Measurements from ENCODE around the gene QSOX2.

Gene QSOX2

DNA sequence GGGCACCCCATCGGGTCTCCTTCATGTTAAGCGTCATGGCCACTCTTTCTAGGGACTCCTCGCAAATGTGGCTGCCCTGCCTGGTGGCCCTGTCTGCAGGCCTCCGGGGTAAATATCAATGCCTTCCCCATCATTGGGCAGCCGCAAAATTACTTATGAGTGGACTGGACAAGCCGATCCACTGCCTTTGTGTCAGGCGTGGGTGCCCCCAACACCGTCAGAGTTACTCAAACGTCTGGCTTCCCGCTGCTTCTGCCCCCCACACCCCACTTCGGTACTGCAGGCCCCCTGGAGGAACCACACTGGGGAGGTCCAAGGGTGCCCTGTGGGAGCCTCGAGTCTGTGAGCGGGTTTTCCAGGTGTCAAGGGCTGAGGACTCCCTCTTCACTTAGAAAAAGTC is 44.4 kb downstream of the QSOX2 start:
- no peak for DNase-seq (ENCODE audit: low read depth in 1 of 2, low spot score in 1 of 2)
- TF ChIP-seq JUND (IDR thresholded peaks at IDR 0.05; ENCODE audit: low read depth): no peak
- in situ Hi-C loops (cut with HindIII; ENCODE audit: low pct_unique_long_range_greater_than_20kb, low sequenced_read_pairs): no loop called here

DNA sequence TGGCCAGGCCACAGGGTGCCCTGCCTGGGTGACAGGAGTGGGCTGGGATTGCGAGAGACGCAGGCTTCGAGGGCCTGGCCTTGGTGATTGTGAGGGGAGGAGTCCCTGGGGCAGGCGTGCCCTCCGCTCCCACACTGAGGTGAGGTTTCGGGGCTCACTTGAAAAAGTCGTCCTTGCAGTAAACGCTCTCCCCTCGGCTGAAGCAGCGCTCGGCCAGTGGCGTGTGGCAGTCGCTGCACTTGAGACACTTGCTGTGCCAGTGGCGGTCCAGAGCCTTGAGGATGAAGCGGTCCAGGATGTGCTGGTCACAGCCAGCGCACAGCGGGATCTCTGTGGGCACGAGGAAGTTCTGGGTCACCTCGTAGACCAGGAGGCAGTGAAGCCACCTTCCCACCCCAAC is 45.2 kb downstream of the QSOX2 start:
- no peak for TF ChIP-seq JUND (IDR thresholded peaks at IDR 0.05; ENCODE audit: low read depth)
- DNase-seq (ENCODE audit: low read depth in 1 of 2, low spot score in 1 of 2): no peak
- in situ Hi-C loops (cut with HindIII; ENCODE audit: low pct_unique_long_range_greater_than_20kb, low sequenced_read_pairs): no loop called here

DNA sequence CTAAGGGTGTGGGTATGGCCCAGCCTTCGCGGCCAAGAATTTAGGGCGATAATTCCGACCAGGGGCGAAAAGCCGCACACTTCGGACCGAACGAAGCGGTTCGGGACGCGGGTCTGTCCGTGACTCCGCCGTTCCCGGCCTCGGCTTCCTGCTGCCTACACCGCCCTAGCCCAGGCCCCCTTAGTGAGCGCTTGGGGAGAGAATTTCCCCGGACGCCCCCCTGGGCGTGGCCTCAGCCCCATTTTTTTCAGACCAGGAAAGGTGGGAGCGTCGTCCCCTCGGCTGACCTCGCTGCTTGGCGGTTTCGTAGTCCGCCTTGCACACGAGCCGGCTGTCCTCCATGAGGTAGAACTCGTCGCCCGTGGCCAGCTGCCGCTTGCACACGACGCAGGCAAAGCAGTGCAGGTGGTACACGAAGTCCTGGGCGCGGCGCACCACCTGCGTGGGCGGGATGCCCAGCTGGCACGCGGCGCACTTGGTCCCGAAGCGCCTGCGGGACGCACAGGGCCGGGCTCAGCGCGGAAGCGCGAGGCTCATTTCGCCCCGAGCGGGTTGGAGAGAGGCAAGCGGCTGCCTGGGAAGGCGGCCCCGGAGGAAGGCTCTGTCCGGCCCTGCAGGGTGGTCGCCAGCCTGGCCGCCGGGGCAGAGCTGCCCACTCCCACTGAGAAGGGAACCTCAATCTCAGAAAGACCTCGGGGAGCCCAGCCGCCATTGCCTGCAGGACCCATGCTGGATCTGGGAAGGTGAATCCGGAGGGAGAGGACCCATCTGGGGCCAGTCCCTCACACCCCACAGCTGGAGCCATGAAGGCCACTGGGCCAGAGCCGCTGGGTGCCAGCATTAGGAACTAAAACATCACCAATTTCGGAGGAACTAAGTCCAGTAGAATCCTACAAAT is 46.0 kb downstream of the QSOX2 start:
- no peak for TF ChIP-seq JUND (IDR thresholded peaks at IDR 0.05; ENCODE audit: low read depth)
- DNase-seq (ENCODE audit: low read depth in 1 of 2, low spot score in 1 of 2): no peak
- in situ Hi-C loops (cut with HindIII; ENCODE audit: low pct_unique_long_range_greater_than_20kb, low sequenced_read_pairs): no loop called here

DNA sequence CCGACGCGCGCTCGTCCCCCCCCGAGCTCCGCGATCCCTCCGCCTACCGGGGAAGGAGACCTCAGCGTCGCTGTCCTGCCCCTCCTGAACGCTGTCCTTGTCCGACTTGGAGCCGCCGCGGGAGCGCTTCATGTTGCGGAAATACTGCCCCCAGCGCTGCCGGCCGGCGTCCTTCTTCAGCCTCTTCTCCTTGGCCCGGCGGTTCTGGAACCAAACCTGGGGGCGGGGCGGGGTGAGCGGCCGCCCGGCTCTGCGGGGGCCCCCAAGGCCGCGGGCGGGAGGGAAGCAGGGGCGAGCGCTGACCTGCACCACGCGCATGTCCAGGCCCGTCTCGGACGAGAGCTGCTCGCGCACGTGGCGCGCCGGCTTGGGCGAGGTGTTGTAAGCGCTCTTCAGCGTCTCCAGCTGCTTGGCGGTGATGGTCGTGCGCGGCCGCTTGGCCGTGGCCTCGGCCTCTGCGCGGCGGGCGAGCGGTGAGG is 47.0 kb downstream of the QSOX2 start:
- no peak for TF ChIP-seq JUND (IDR thresholded peaks at IDR 0.05; ENCODE audit: low read depth)
- in situ Hi-C loops (cut with HindIII; ENCODE audit: low pct_unique_long_range_greater_than_20kb, low sequenced_read_pairs): no loop called here
- no peak for DNase-seq (ENCODE audit: low read depth in 1 of 2, low spot score in 1 of 2)

DNA sequence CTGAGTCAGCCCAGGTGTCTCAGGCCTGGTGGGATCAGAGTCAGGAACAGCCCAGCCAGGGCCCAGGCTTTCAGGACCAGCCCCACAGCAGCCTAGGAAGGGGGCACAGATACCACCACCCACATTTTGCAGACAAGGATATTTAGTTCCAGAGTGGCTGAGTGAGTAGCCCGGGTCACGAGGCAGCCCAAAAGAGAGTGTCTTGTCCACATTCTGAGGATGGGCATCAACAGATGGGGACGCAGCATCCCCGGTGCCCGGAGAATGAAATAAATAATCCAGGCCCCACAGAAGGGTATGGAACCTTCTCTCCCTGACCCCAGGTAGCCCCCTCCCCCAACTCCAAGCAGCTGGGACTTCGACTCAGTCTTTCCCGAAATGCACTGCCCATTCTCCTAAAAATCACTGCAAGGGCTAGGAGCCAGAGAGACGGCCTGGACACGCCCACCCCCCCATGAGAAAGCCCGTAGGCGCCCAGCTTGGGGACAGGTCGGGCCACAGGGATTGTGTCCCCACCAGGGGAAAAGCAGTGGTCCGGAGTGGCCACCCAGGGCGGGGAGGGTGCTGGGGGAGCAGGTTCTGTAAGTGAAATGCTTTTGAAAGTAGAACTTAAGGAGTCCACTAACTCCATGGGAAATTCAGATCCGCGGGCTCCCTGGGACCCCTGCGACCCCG is 47.5 kb downstream of the QSOX2 start:
- in situ Hi-C loops (cut with HindIII; ENCODE audit: low pct_unique_long_range_greater_than_20kb, low sequenced_read_pairs): no loop called here
- DNase-seq (ENCODE audit: low read depth in 1 of 2, low spot score in 1 of 2): no peak
- no peak for TF ChIP-seq JUND (IDR thresholded peaks at IDR 0.05; ENCODE audit: low read depth)

DNA sequence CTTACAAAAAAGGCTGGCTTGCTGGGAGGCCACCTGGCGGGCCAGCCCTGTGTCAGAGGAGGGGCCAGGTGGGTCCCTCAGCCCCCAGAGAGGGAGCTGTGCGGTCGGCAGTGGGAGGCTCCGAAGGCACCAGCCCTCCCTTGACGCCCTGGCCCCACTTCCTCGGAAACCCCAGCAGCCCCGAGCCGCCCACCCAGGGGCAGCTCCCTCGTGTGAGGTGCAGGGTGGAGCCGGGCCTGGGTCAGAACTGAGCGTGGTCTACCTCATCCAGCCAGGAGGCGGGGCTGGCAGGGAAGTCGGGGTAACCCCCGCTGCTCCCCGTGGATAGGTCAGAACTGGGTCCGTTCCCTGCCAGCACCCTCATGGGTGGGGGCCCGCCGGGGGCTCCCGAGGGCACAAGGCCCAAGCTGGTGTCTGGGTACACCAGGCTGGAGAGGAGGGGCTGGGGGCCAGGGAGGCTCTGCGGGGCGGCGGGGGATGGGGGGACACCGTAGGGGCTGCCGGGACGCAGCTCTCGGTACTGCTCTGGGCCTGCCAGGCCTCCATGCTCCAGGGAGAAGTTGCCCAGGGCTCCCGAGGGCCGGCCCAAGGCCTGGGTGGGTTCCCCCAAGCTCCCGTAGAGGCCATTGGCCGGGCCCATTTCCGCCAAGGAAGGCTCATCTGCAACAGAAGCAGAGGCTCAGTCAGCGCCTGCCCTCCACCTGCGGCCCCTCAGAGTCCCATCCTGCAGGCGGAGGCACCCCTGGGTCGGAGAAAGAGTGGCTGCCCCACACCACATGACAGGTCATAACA is 48.3 kb downstream of the QSOX2 start:
- TF ChIP-seq JUND (IDR thresholded peaks at IDR 0.05; ENCODE audit: low read depth): no peak
- no peak for DNase-seq (ENCODE audit: low read depth in 1 of 2, low spot score in 1 of 2)
- in situ Hi-C loops (cut with HindIII; ENCODE audit: low pct_unique_long_range_greater_than_20kb, low sequenced_read_pairs): no loop called here

DNA sequence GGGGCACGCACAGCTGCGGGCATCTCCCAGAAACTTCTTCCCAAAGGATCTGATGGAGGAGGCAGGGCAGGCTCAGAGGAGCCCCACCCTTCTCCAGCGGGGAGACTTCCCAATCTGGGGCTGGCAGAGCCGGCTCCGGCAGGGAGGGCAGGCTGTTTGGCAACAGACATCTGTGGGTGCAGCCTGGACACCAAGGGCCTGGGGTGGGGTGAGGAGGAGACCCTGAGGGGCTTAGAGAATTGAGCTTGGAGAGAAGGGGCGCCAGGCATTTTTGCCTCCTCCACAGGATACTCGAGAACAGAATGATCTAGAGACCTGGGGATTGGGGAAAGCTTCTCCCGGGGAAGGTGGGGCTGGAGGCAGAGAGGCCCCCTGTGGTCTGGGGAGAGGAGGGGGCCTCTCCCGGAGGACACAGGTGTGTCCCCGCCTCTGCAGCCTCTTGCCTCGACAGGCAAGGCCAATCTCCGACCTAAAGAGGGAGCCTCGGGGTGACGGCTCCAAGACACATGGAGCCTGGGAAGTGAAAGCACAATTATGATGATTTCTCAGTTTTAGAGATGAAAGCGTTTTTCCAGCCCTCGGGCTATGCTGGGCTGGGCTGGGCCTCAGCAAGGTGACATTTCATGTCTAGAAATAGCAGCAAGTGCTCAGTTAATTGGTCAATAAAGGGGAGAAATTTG is 49.1 kb downstream of the QSOX2 start:
- no peak for TF ChIP-seq JUND (IDR thresholded peaks at IDR 0.05; ENCODE audit: low read depth)
- in situ Hi-C loops (cut with HindIII; ENCODE audit: low pct_unique_long_range_greater_than_20kb, low sequenced_read_pairs): no loop called here
- DNase-seq (ENCODE audit: low read depth in 1 of 2, low spot score in 1 of 2): no peak

DNA sequence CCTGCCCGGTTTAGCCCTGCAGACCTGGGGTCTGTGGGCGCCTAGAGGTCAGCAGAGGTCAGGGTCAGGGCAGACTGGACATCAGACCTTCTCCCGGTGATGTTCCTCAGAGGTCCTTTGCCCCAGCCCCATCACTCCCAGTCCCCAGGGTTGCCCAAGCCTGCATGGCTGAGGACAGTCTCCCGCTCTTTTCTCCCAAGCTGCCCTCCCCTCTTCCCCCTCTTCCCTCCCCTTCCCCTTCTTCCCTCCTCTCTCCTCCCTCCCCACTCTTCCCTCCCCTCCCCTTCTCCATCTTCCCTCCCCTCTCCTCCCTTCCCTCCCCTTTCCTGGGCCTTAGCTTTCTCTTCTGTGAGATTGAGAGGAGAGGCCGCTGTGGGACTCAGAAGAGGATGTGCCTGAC is 51.1 kb downstream of the QSOX2 start:
- no peak for DNase-seq (ENCODE audit: low read depth in 1 of 2, low spot score in 1 of 2)
- TF ChIP-seq JUND (IDR thresholded peaks at IDR 0.05; ENCODE audit: low read depth): no peak
- in situ Hi-C loops (cut with HindIII; ENCODE audit: low pct_unique_long_range_greater_than_20kb, low sequenced_read_pairs): no loop called here

DNA sequence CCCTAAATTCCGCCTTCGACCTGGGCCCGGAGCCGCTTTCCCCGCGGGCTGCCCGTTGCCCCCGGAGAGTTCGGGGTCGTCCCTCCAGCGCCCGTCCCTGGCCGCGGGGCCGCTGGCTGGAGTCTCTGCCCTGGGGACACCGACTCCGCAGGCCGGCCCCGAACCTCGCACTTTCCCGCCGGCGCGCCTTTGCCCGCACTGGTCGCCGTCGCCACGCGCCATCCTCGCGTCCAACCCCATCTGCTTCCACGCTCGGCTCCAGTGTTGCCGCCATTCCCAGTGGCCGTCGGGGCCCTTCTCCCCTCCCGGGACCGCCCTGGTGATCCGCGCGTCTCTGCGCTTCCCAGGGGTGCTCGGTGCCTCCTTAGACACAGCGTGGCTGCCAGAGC is 51.7 kb downstream of the QSOX2 start:
- in situ Hi-C loops (cut with HindIII; ENCODE audit: low pct_unique_long_range_greater_than_20kb, low sequenced_read_pairs): no loop called here
- no peak for DNase-seq (ENCODE audit: low read depth in 1 of 2, low spot score in 1 of 2)
- TF ChIP-seq JUND (IDR thresholded peaks at IDR 0.05; ENCODE audit: low read depth): no peak

DNA sequence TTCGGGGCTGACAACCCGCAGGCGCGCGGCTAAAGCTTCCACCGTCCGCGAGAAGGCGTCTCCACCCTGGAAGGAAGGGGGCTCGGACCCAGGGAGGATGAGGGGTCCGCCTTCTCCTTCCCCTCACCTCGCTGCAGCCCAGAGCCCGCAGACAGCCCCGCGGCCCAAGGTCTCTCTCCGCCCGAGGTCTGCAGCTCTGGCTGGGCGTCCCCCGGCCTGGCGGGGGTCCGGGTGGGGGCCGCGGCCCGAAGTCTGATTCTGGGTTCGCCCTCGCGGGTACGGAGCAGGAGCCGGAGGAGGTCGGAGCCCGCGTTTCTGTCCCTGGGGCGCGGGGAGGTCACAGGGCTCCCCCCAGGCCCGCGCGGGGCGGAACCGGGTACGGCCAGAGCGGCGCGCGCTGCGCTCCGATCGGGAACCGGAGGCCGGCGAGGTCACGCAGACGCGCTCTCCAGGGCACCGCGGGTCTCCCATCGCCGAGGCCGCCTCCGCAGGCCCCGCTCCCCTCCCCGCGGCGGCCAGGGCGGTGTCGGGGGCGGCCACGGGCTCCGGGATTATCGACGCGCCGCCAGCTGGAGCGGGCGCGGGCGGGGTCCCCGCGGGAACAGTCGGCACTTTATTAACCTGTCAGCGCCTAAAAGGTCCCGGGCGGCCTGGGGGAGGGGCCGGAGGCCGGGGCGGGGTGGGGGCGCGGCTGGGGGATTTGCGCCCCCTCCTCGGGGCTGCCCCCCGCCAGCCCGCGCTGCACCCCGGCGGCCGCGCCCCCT is 52.3 kb downstream of the QSOX2 start:
- TF ChIP-seq JUND (IDR thresholded peaks at IDR 0.05; ENCODE audit: low read depth): no peak
- in situ Hi-C loops (cut with HindIII; ENCODE audit: low pct_unique_long_range_greater_than_20kb, low sequenced_read_pairs): no loop called here
- DNase-seq (ENCODE audit: low read depth in 1 of 2, low spot score in 1 of 2): no peak

DNA sequence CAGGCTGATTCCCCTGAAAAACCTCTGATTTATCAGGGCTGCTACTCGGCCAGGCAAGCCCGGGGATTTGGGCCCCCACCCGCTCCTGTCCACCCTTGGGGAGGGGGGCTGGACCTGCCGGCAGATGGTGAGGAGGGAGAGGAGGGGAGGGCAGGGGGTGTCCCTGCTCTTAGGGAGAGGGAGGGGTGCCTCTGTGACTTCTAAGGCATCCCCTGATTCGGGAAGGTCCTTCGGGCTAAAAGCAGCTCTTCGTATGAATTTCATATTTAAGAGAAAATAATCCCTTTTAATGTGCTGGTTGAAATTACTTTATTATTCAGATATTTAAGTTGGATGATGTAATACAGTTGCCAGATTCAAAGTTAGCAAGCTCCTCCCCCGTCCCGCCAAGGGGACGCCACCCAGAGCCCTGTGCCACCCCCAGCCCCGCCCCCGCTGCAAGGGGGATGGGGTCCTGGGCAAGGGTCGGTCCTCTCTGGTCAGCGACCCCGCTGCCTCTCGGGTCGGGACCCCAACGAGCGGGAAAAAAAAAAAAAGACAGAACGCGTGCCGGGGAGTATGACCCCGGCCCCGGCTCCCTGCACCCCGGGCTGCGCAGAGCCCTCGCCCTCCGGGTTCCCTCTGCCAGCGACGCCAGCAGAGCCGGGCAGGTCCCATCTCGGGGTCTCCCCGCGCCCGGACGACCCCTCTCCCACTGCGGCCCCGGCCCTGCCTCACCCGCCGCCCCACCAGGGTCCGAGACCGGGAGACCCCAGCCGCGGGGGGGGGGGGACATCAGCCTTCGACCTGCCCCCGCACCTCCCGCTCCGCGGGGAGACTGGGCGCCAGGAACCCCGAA is 53.1 kb downstream of the QSOX2 start:
- no peak for TF ChIP-seq JUND (IDR thresholded peaks at IDR 0.05; ENCODE audit: low read depth)
- in situ Hi-C loops (cut with HindIII; ENCODE audit: low pct_unique_long_range_greater_than_20kb, low sequenced_read_pairs): no loop called here
- DNase-seq (ENCODE audit: low read depth in 1 of 2, low spot score in 1 of 2): no peak

All from T47D (cell line).